HG02571 (cell line): ENCODE results near the gene SP9.

Experiments used
- ATAC-seq: cut with Tn5 transposase; IDR thresholded peaks from one replicate; pipeline ENCODE4 v1.9.1; 2021; ENCODE audit warnings: mild to moderate bottlenecking, moderate library complexity; ENCODE audit not compliant: unreplicated experiment

The SP9 gene

GRCh38 chr2:174333372-174334277, 1.1 kb upstream of the SP9 start:
- ATAC-seq, result no peak

DNA sequence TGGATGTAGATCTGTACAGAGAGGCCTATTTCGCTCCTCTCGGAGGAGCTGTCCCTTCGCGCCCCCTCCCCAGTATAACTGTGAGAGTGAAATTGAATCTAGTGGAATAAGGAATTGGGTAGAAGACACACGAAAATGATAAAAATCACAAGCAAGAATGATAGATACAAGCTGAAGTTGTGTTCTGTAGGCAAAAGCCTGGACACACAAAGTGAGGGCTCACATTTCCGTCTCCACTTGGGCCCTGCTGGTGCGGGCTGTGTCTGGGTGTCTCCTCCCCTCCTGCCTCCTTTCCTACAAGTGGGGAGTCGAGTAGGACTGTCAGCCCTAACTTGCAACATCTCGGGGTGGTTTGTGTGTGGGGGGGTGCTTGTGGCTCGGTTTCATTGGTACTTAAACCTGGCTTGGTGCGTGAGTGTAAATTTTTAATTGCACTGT, 457 bp upstream of the SP9 start:
- ATAC-seq, result no peak

DNA sequence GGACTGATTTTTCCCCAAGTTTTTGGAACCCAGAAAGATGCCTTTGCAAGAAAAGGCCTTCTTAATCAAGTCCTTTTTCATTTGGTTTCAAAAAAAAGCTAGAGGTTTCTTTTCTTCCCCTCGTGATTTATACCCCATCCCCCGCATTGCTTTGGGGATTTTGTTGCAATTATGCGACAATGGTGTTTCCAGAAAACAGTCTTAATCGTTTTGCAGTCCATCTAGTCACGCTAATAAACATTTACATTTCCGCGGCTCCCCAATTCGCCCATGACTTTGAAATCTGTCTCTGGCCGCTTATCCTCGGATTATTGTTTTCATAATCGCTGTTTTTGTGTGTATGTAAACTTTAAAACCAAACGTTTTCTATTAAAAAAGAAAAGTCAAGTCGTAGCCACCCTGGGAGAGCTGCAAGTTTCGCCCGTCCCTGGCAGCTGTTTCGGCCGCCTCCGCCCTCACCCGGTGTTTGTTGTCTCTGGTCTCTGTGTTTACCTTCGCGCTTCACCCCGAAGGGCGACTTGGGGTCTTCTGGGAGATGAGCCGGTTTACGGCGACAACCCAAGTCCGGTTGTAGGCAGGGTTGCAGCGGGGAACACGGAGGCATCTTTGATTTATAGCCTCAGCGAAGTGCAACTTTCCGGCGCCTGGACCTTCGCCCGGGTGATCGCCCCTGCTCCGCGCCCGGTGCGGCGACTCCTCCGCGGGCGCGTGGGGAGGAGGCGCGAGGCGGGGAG, 667 bp downstream of the SP9 start:
- no peak for ATAC-seq

DNA sequence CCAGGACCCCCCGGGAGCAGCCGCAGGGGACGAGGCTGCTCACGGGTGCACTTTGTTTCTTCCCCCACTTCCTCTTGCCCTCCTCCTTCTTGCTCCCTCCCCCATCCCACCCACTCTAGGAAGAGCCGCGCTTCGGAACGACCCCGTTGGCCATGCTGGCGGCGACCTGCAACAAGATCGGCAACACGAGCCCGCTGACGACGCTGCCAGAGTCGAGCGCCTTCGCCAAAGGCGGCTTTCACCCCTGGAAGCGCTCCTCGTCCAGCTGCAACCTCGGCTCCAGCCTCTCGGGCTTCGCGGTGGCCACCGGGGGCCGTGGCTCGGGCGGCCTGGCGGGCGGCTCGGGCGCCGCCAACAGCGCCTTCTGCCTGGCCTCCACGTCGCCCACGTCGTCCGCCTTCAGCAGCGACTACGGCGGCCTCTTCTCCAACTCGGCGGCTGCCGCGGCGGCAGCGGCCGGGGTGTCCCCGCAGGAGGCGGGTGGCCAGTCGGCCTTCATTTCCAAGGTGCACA, 1.3 kb downstream of the SP9 start:
- ATAC-seq, result no peak

DNA sequence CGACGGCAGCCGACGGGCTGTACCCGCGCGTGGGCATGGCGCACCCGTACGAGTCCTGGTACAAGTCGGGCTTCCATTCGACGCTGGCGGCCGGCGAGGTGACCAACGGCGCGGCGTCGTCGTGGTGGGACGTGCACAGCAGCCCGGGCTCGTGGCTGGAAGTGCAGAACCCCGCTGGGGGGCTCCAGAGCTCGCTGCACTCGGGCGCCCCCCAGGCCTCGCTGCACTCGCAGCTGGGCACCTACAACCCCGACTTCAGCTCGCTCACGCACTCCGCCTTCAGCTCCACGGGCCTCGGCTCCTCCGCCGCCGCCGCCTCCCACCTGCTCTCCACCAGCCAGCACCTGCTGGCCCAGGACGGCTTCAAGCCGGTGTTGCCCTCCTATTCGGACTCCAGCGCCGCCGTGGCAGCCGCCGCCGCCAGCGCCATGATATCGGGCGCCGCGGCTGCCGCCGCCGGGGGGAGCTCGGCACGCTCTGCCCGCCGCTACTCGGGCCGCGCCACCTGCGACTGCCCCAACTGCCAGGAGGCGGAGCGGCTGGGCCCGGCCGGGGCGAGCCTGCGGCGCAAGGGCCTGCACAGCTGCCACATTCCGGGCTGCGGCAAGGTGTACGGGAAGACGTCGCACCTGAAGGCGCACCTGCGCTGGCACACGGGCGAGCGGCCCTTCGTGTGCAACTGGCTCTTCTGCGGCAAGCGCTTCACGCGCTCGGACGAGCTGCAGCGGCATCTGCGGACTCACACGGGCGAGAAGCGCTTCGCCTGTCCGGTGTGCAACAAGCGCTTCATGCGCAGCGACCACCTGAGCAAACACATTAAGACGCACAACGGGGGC, 2.0 kb downstream of the SP9 start:
- ATAC-seq, result peak; percentile 57

DNA sequence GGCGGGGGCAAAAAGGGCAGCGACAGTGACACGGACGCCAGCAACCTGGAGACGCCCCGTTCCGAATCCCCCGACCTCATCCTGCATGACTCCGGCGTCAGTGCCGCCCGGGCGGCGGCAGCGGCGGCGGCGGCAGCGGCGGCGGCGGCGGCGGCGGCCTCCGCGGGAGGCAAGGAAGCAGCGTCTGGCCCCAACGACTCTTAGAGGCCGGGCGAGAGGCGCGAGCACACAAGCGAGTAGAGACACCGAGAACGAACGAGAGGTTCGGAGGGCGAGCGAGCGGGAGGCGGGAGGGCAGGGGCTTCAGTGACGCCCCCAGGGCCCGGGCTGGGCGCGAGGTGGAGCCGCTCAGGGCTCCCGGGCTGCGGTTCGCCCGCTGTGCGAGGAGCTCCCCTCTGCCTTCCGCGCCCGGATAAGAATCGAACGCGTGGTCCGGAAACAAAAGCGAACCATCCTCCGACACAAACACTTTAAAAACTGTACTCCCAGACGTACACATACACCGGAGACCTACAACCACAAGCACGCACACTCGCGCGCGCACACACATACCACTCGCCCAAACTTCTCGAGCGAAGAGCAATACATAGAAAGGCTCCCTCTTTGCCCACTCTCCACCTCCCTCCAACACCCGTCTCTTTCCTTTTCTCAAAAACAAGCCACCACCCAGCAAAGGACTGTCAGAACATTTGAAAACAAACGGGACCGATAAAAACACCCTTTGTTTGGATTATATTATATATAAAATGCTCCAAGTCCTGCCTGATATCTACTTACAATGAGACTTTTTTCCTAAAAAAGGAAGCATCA, 2.8 kb downstream of the SP9 start:
- peak; percentile 16 for ATAC-seq

DNA sequence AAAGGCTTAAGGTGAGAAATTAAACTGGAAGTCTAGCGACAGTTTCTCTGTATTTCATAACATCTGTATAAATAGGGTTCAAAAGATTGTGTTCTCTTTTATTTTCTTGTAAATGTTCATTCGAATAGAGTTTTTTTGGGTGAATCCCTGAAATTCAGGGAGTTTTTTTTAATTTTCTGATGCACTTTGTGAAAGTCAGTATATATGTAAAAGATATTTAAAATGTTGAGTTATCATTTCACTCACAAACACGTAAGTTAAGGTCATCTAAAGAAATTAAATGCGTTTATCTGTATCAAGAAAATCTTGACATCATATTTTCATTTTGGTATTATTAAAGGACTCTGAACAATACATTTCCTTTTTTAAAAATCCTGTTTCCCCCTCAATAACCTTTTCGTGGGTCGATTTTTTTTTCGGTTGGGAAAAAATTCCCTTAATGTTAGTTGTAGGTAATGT, 3.4 kb downstream of the SP9 start:
- ATAC-seq, result no peak

DNA sequence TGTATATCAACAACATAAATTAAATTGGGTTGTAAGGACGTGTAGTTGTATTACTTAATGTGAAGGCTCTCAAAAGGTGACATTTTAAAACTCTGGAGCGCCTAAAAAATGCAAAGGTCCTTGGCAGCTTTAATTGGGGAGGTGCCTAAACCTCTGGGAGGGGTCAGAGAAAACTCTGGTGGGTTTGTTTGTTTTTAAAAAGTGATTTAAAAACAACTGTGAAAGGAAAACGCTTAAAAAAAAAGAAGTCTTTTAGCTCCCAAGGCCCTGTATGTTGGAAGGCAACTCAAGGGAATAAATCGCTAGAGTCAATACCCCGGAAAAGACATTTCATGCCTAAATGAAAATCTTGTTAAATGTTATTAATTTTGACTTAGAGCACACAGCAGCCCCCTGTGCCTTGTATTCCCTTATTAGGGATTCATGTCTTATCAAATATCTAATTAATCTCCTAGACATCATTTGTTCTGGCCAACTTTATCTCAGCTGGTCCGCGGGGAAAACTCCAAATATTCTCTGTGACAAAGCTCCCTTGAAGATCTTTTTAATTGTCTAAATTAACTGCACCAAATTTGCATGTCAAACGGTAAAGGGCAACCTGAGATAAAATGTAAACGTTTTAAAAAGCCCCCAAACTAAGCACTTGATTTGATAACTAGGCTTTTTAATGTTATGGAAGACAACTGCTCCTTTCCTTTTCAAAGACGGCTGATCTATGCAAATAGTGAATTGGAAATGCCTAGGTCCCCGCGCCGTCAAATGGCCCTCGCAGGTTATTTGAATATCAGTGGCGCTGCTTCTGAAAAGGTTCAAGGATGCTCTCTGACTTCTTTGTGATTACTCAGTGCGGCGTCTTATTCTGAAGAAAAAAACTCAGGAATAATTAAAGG, 4.2 kb downstream of the SP9 start:
- ATAC-seq, result no peak

DNA sequence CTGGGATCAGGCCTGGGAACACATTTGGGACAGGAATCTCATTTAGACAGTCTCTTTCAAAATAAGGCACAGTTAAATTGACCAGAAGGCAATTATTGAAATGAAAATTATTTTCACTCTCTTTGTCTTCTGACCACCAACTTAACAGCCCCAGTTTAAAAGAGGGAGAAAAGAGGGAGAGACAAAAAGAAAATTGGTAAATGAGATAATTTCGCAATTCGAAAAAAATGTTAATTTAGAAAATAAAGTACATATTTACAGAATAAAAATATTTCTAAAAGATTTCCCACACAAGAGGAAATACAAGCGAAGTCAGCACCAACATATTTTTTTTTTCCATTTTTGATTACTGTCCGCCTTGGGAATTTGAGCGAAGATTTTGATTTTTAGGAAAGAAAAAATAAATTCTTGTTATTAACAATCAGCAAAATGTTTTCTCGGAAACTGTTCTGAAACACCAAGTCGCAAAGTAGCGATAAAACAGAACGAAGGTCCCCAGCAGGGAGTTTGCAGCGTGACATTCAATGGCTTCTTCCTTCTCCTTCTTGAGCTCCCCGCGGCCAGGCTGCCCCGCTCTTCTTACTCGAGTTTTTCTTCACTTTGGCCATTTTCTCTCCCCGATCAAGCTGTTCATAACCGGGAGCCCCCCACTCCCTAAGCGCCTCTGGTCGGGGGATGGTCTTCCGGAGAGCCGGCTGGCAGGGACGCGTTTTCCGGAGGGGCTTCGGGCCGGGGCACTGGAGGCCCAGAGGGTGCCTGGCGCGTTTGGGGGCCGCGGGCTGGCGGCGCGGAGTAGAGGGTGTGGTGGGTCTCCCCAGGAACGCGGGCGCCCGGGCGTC, 5.0 kb downstream of the SP9 start:
- ATAC-seq, result no peak

- no peak for ATAC-seq
Measured at GRCh38 chr2:174340400-174341292, 5.9 kb downstream of the SP9 start.

DNA sequence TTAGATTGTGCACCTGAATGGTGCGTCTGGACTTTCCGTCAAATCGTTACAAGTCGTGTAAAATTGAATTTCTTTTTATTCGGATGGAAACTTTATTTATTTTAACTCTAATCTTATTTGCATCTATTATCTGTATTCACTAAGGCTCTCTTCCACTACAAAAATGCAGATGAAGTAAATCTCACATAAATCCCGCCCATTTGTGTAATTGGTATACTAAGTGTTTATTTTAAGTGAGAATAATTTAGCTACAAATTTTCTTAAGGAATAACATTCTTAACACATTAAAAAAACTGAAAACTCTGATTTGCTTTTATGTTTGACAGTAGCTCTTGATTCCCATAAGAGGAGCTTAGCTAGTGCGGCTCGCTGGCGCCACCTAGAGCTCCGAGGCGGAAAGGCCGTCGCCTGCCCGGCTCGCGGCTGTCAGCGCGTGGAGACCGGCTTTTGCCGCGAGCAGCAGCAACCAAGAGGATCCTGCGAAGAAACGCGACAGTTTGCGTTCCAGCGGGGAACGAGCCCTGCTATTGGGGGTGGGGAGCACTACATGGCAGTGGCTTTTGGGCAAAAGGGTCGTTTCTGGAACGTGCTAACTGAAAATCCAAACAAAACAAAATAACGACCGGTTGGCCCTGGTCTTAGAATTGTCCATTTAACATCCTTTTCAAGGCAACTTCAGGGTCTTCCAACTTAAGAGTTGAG, 6.7 kb downstream of the SP9 start:
- no peak for ATAC-seq

DNA sequence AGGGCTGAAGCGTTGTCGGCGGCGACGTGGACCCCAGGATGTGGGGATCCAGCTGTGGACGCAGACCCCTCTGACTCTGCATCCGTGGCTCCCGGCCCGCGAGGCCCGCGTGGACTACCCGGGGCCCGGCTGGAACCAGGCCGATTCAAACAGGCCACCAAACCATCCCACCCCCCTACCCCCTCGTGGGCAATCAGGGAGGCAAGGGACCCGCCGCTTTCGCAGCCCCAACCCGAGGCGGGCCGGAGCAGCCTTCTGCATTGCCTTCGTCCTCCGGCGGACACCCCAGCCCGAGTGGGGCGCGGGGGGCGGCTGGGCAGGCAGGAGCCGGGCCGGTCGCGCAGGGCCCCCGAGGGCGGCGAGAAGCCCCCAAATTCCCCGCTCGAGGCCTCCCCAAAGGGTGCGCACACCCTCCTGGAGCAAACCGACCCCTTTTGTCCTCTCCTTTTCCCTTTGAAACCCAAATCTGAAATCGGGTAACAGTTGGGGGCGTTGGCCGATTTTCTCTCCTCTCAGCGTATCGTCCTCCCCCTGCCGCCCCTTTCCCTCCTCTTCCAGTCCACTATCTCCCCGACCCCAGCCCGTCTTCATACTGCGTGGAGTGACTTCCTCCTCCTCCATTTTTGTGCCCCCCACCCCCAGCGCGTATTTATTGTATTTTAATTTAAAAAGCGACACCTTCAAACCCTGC, 7.4 kb downstream of the SP9 start:
- ATAC-seq, result no peak

GRCh38 chr2:174342686-174343342, 8.1 kb downstream of the SP9 start:
- no peak for ATAC-seq

DNA sequence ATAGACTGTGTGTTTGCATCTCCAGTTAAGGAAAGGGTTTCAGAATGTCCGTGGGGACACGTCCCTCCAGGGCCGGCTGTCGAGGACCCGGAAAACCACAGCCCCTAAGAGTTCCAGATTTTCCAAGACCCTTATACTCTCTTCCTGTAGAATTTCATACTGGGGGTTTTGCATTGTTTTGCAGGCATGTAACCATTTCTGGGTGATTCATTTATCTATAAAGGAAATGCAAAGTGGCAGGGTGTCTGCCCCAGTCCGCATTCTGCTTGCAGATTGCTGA, 8.5 kb downstream of the SP9 start:
- no peak for ATAC-seq

- ATAC-seq, result no peak
Measured at GRCh38 chr2:174343623-174344455, 9.1 kb downstream of the SP9 start.
